CD4-positive, alpha-beta T cell (primary cell): ENCODE data around the gene MAST2. TPM values are rescaled to one million over a fixed set of nuclear protein-coding genes. Genes with fewer than 3 reads are reported as not detected.
"Not testable (repeated sequence)": the region's sequence is repeated elsewhere in the genome, so short reads cannot be mapped to it uniquely, and the experiment has no call there.

Experiments
- ATAC-seq: fragments of 200-7000 bp; cut with Tn5 transposase; one replicate; pipeline ENCODE4 v1.10.0; 2022; ENCODE audit warnings: mild to moderate bottlenecking; ENCODE audit not compliant: poor library complexity
- CTCF ChIA-PET: fragments of 350-600 bp; sonication (Branson Sonifier 250); formaldehyde crosslinking; loops from one replicate; lab custom pipeline; 2021; ENCODE audit warnings: antibody characterized with exemption, inconsistent platforms; lab: Charles Lee
- POLR2A ChIA-PET: fragments of 350-600 bp; sonication (Branson Sonifier 250); formaldehyde crosslinking; loops from one replicate; lab custom pipeline; 2021; ENCODE audit warnings: antibody characterized with exemption, inconsistent platforms; lab: Charles Lee
- DNase-seq, 14 experiments: peaks; one replicate each; pipeline ENCODE4 v3.0.0-alpha.2; 2013 to 2020; ENCODE audit warnings: mixed read lengths in 2 of 14
- H3K27ac ChIP-seq, 2 donors: one replicate each; pipeline versions ENCODE4 v1.5.1 to v1.7.0; 2013; ENCODE audit warnings: low read length in 2 of 2, low read depth in 1 of 2, mild to moderate bottlenecking in 1 of 2
- H3K27me3 ChIP-seq, 2 experiments: 1 replicate in 1 of 2; 2 replicates in 1 of 2; pipeline versions ENCODE4 v1.6.1 to v1.7.0; 2013; ENCODE audit warnings: low read length in 2 of 2, control low read depth in 1 of 2, mild to moderate bottlenecking in 1 of 2, moderate library complexity in 1 of 2; ENCODE audit not compliant: insufficient read depth in 2 of 2, control insufficient read depth in 1 of 2
- H3K36me3 ChIP-seq: one replicate; pipeline ENCODE4 v1.6.1; 2013; ENCODE audit warnings: low read length, control low read depth; ENCODE audit not compliant: insufficient read depth
- H3K4me1 ChIP-seq: one replicate; pipeline ENCODE4 v1.6.1; 2013; ENCODE audit warnings: low read length, control low read depth; ENCODE audit not compliant: insufficient read depth
- H3K4me3 ChIP-seq: one replicate; pipeline ENCODE4 v1.5.1; 2013; ENCODE audit warnings: mild to moderate bottlenecking, low read length, moderate library complexity
- H3K9me3 ChIP-seq, 2 experiments: 1 replicate in 1 of 2; 2 replicates in 1 of 2; pipeline versions ENCODE4 v1.6.1 to v1.7.0; 2013; ENCODE audit warnings: low read length in 2 of 2, mild to moderate bottlenecking in 2 of 2, control low read depth in 1 of 2, moderate library complexity in 1 of 2; ENCODE audit not compliant: control insufficient read depth in 1 of 2, insufficient read depth in 1 of 2
- H3K27ac Mint-ChIP-seq: one replicate; pipeline ENCODE4 v1.8.0; 2020; ENCODE audit warnings: mixed read lengths
- H3K27me3 Mint-ChIP-seq: one replicate; pipeline ENCODE4 v1.8.0; 2021; ENCODE audit warnings: mixed read lengths
- H3K36me3 Mint-ChIP-seq: one replicate; pipeline ENCODE4 v1.8.0; 2021; ENCODE audit warnings: low read depth, mixed read lengths
- H3K4me1 Mint-ChIP-seq: one replicate; pipeline ENCODE4 v1.8.0; 2021; ENCODE audit warnings: low read depth, mixed read lengths
- H3K4me3 Mint-ChIP-seq: one replicate; pipeline ENCODE4 v1.8.0; 2020; ENCODE audit warnings: mild to moderate bottlenecking, mixed read lengths
- H3K9me3 Mint-ChIP-seq: one replicate; pipeline ENCODE4 v1.8.0; 2020; ENCODE audit warnings: mixed read lengths
- intact Hi-C, 2 experiments: fragments of 100-400 bp; cut with DNase I in 1 of 2; cut with micrococcal nuclease in 1 of 2; formaldehyde crosslinking; loops; one replicate each; pipeline versions ENCODE4 v1.15.1 to v1.9.0; 2023 to 2025; cut with DNase I, micrococcal nuclease
- total RNA-seq, 174 experiments: library from RNA in 2 of 174; stranded (reverse) in 2 of 174; gene quantifications; one replicate each; pipeline ENCODE4 v1.2.3 and lab custom pipeline; 2021 to 2026
- TF ChIP-seq, protein P1 (sequence below): fragments of 200-600 bp; IDR thresholded peaks from one replicate; pipeline ENCODE4 v1.8.0; 2022; ENCODE audit warnings: antibody characterized with exemption, mild to moderate bottlenecking

The MAST2 gene
- total RNA-seq, 2 experiments from 2014 or later: 5.7 to 6.5 TPM

DNA sequence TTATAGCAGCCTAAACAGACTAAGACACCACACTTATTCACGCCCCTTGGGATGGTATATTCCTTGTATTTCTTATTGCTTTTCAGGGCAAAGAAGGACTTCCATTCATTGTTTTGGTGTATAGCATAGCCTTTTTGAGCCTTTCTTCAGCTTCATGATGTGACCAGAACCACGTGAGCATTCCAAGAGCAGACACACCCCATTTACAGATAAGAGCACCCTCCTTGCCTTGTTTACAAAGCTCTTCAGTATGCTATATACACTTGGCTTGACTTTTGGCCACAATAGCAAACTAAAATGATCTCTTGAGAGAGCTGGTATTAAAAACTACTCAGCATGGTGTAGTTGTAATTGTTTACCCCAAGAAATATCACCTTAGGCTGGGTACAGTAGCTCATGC lies 250.3 kb downstream of the MAST2 start:
- H3K36me3 Mint-ChIP-seq: no peaks in the 10 kb centered on the region
- intact Hi-C loops: no loop called here
- Histone ChIP-seq H3K36me3 (no peaks in the 10 kb centered on the region), H3K27ac (no peak overlapping the region), H3K9me3 (peaks cover 0 to 6% of the 10 kb centered on the region in 2 experiments), H3K4me1 (no peaks in the 10 kb centered on the region), H3K27me3 (no peaks in the 10 kb centered on the region), H3K4me3 (no peak overlapping the region)
- ATAC-seq (no peak), DNase-seq (no peak)
- POLR2A ChIA-PET: no interaction called here
- CTCF ChIA-PET: no interaction called here
- no peaks in the 10 kb centered on the region for H3K4me1 Mint-ChIP-seq
- no peaks in the 10 kb centered on the region for H3K27me3 Mint-ChIP-seq
- no peak overlapping the region for H3K4me3 Mint-ChIP-seq
- H3K9me3 Mint-ChIP-seq: no peaks in the 10 kb centered on the region
- TF ChIP-seq, protein P1, sequence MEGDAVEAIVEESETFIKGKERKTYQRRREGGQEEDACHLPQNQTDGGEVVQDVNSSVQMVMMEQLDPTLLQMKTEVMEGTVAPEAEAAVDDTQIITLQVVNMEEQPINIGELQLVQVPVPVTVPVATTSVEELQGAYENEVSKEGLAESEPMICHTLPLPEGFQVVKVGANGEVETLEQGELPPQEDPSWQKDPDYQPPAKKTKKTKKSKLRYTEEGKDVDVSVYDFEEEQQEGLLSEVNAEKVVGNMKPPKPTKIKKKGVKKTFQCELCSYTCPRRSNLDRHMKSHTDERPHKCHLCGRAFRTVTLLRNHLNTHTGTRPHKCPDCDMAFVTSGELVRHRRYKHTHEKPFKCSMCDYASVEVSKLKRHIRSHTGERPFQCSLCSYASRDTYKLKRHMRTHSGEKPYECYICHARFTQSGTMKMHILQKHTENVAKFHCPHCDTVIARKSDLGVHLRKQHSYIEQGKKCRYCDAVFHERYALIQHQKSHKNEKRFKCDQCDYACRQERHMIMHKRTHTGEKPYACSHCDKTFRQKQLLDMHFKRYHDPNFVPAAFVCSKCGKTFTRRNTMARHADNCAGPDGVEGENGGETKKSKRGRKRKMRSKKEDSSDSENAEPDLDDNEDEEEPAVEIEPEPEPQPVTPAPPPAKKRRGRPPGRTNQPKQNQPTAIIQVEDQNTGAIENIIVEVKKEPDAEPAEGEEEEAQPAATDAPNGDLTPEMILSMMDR: no peak
- no peak overlapping the region for H3K27ac Mint-ChIP-seq

DNA sequence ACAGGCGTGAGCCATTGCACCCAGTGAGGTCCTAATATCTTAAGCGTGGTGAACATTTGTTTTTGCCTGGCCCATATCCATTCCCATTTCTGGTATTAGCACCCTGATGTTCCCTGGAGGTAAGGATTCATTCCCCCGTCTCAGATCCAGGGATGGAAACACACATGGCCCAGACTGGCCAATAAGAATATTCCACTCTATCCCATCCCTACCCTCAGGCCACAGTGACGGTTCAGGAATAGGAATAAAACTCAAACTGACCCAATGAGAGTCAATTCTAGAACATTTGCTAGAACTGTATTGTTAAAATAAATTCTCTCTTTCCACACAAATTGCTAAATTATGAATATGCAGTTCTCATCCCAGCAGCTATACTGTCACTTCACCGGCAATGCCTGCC lies 252.9 kb downstream of the MAST2 start:
- no peak for ATAC-seq
- no peak overlapping the region for H3K4me3 ChIP-seq
- H3K27me3 ChIP-seq: no peaks in the 10 kb centered on the region
- Mint-ChIP-seq H3K27me3 (no peaks in the 10 kb centered on the region), H3K27ac (no peak overlapping the region), H3K4me3 (no peak overlapping the region), H3K9me3 (no peaks in the 10 kb centered on the region), H3K36me3 (no peaks in the 10 kb centered on the region), H3K4me1 (no peaks in the 10 kb centered on the region)
- no peaks in the 10 kb centered on the region for H3K36me3 ChIP-seq
- H3K27ac ChIP-seq: no peak overlapping the region
- H3K9me3 ChIP-seq: peaks cover 0 to 6% of the 10 kb centered on the region in 2 experiments
- ChIA-PET CTCF (no interaction called here), POLR2A (no interaction called here)
- DNase-seq: no peak
- intact Hi-C loops: no loop called here
- H3K4me1 ChIP-seq: no peaks in the 10 kb centered on the region
- TF ChIP-seq, protein P1: no peak

DNA sequence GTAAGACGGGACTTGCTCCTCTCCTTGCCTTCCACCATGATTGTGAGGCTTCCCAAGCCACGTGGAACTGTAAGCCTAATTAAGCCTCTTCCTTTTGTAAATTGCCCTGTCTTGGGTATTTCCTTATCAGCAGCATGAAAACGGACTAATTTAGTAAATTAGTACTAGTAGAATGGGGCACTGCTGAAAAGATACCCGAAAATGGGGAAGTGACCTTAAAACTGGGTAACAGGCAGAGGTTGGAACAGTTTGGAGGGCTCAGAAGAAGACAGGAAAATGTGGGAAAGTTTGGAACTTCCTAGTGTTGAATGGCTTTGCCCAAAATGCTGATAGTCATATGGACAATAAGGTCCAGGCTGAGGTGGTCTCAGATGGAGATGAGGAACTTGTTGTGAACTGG lies 253.8 kb downstream of the MAST2 start:
- H3K9me3 Mint-ChIP-seq, DNase-seq, H3K4me1 ChIP-seq, CTCF ChIA-PET, H3K36me3 Mint-ChIP-seq, H3K4me1 Mint-ChIP-seq, H3K4me3 Mint-ChIP-seq, H3K27me3 ChIP-seq, POLR2A ChIA-PET, H3K27ac Mint-ChIP-seq, H3K9me3 ChIP-seq, H3K36me3 ChIP-seq, intact Hi-C loops, ATAC-seq, H3K4me3 ChIP-seq, H3K27ac ChIP-seq, H3K27me3 Mint-ChIP-seq: not testable (repeated sequence)

DNA sequence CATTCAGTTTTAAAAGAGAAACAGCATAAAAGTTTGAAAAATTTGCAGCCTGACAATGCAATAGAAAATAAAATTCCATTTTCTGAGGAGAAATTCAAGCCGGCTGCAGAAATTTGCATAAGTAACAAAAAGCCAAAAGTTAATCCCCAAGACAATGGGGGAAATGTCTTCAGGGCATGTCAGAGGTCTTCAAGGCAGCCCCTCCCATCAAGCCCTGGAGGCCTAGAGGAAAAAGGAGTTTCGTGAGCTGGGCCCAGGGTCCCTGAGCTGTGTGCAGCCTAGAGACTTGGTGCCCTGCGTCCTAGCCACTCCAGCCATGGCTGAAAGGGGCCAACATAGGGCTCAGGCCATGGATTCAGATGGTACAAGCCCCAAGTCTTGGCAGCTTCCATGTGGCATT lies 254.4 kb downstream of the MAST2 start:
- H3K27me3 Mint-ChIP-seq: no peaks in the 10 kb centered on the region
- ATAC-seq (no peak), DNase-seq (no peak)
- peaks cover 0 to 6% of the 10 kb centered on the region in 2 experiments for H3K9me3 ChIP-seq
- no peak overlapping the region for H3K4me3 ChIP-seq
- H3K9me3 Mint-ChIP-seq: no peaks in the 10 kb centered on the region
- no peaks in the 10 kb centered on the region for H3K36me3 Mint-ChIP-seq
- CTCF ChIA-PET: no interaction called here
- H3K27ac ChIP-seq: no peak overlapping the region
- POLR2A ChIA-PET: no interaction called here
- no peaks in the 10 kb centered on the region for H3K36me3 ChIP-seq
- peaks cover 7% of the 10 kb centered on the region for H3K4me1 ChIP-seq
- no peaks in the 10 kb centered on the region for H3K27me3 ChIP-seq
- TF ChIP-seq, protein P1: no peak
- no peak overlapping the region for H3K4me3 Mint-ChIP-seq
- peaks cover 9% of the 10 kb centered on the region for H3K4me1 Mint-ChIP-seq
- no peak overlapping the region for H3K27ac Mint-ChIP-seq
- intact Hi-C loops: no loop called here
